Caco-2 (cell line): ENCODE results near the gene RHBDL3. TPM values are rescaled to one million over a fixed set of nuclear protein-coding genes. Genes with fewer than 3 reads are reported as not detected.

Source experiments
- BruUV-seq: library from RNA; stranded (reverse); fragments of 400-500 nt; replicated peaks from 2 replicates; lab custom pipeline; 2021; lab: Mats Ljungman, UMichigan
- CTCF ChIA-PET: fragments of 300-600 bp; sonication (Branson Sonifier 250); formaldehyde crosslinking; loops from one replicate; lab custom pipeline; 2022; ENCODE audit warnings: antibody characterized with exemption; lab: Charles Lee
- POLR2A ChIA-PET: fragments of 300-600 bp; sonication (Branson Sonifier 250); formaldehyde crosslinking; loops from one replicate; lab custom pipeline; 2022; ENCODE audit warnings: antibody characterized with exemption; lab: Charles Lee
- DNase-seq, 2 experiments: peaks; one replicate each; pipeline versions ENCODE4 v3.0.0 to v3.0.0-alpha.2; 2020 to 2022
- H3K27me3 ChIP-seq: replicated peaks from 2 replicates; pipeline ENCODE4 v1.6.0; 2011; ENCODE audit warnings: low read length; ENCODE audit not compliant: control insufficient read depth, insufficient read depth
- H3K36me3 ChIP-seq: 2 replicates; pipeline ENCODE4 v1.5.1; 2011; ENCODE audit warnings: low read length; ENCODE audit not compliant: control insufficient read depth, insufficient read depth
- H3K4me1 ChIP-seq: fragments of 250-450 bp; sonication (Bioruptor Pico); 2 replicates; pipeline ENCODE4 v1.5.1; 2020; ENCODE audit warnings: mild to moderate bottlenecking
- H3K4me3 ChIP-seq: 2 replicates; pipeline ENCODE4 v1.5.1; 2011; ENCODE audit warnings: low read depth, mild to moderate bottlenecking, control low read depth, low read length
- H3K9me3 ChIP-seq: fragments of 250-450 bp; sonication (Bioruptor Pico); 2 replicates; pipeline ENCODE4 v1.5.1; 2020; ENCODE audit warnings: mild to moderate bottlenecking, moderate library complexity
- H3K27ac Mint-ChIP-seq: one replicate; pipeline ENCODE4 v1.8.0; 2022; ENCODE audit warnings: mixed read lengths; ENCODE audit not compliant: unreplicated experiment
- H3K27me3 Mint-ChIP-seq: one replicate; pipeline ENCODE4 v1.8.0; 2022; ENCODE audit warnings: mixed read lengths; ENCODE audit not compliant: insufficient read depth, unreplicated experiment
- H3K36me3 Mint-ChIP-seq: one replicate; pipeline ENCODE4 v1.8.0; 2022; ENCODE audit warnings: mild to moderate bottlenecking, mixed read lengths; ENCODE audit not compliant: insufficient read depth, unreplicated experiment
- H3K4me1 Mint-ChIP-seq: one replicate; pipeline ENCODE4 v1.8.0; 2022; ENCODE audit warnings: low read depth, mixed read lengths; ENCODE audit not compliant: unreplicated experiment
- H3K4me3 Mint-ChIP-seq: one replicate; pipeline ENCODE4 v1.8.0; 2022; ENCODE audit warnings: mild to moderate bottlenecking, moderate library complexity, mixed read lengths; ENCODE audit not compliant: unreplicated experiment
- H3K9me3 Mint-ChIP-seq: one replicate; pipeline ENCODE4 v1.8.0; 2022; ENCODE audit warnings: mixed read lengths; ENCODE audit not compliant: unreplicated experiment
- intact Hi-C: fragments of 100-400 bp; cut with micrococcal nuclease; formaldehyde crosslinking; loops from one replicate; pipeline ENCODE4 v1.10.0; 2022; ENCODE audit not compliant: unreplicated experiment
- total RNA-seq: library from RNA; stranded (reverse); gene quantifications from 2 replicates; pipeline ENCODE4 v1.2.3, GENCODE V29; 2022
- TF ChIP-seq, protein P1 (sequence below), 2 experiments: fragments of 200-600 bp in 1 of 2; IDR thresholded peaks; 1 replicate in 1 of 2; 2 replicates in 1 of 2; pipeline versions ENCODE4 v1.5.1 to v1.8.0; 2011 to 2022; ENCODE audit warnings: antibody characterized with exemption in 1 of 2, control low read depth in 1 of 2, inconsistent platforms in 1 of 2, low read depth in 1 of 2, low read length in 1 of 2, mild to moderate bottlenecking in 1 of 2, moderate library complexity in 1 of 2; ENCODE audit not compliant: insufficient read depth in 1 of 2, severe bottlenecking in 1 of 2, unreplicated experiment in 1 of 2

The RHBDL3 gene
- total RNA-seq, 1 experiment from 2014 or later = not detected

DNA sequence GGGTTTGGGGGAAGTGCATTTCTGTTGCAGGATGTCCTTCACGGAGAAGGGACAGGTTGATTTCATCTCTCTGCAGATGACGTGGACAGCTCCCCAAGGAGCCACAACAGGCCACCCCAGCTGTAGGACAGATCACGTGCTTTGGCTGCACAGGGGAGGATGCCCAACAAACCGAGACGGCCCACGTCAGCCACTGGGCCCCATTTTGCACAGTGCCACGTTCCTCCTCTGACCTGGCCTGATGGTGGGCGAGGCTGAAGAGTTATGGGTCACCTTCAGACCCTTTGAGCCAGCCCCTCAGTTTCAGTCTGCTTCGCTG, 9.0 kb upstream of the RHBDL3 start:
- POLR2A ChIA-PET = no interaction called here
- Histone ChIP-seq H3K4me3 (no peak overlapping the region), H3K27me3 (no peaks in the 10 kb centered on the region), H3K9me3 (no peaks in the 10 kb centered on the region), H3K4me1 (no peaks in the 10 kb centered on the region), H3K36me3 (no peaks in the 10 kb centered on the region)
- H3K36me3 Mint-ChIP-seq = no peaks in the 10 kb centered on the region
- TF ChIP-seq, protein P1, sequence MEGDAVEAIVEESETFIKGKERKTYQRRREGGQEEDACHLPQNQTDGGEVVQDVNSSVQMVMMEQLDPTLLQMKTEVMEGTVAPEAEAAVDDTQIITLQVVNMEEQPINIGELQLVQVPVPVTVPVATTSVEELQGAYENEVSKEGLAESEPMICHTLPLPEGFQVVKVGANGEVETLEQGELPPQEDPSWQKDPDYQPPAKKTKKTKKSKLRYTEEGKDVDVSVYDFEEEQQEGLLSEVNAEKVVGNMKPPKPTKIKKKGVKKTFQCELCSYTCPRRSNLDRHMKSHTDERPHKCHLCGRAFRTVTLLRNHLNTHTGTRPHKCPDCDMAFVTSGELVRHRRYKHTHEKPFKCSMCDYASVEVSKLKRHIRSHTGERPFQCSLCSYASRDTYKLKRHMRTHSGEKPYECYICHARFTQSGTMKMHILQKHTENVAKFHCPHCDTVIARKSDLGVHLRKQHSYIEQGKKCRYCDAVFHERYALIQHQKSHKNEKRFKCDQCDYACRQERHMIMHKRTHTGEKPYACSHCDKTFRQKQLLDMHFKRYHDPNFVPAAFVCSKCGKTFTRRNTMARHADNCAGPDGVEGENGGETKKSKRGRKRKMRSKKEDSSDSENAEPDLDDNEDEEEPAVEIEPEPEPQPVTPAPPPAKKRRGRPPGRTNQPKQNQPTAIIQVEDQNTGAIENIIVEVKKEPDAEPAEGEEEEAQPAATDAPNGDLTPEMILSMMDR (IDR thresholded peaks at IDR 0.05; ENCODE audit: insufficient read depth in 1 of 2, low read depth in 1 of 2, low read length in 1 of 2, severe bottlenecking in 1 of 2, unreplicated experiment in 1 of 2) = no peak
- no peak overlapping the region for H3K4me3 Mint-ChIP-seq
- CTCF ChIA-PET = interaction anchor here (0.5 kb wide), 1 partner anchor 42 kb away, joined by 3 read pairs; no protein-coding TSS in a partner anchor
- H3K9me3 Mint-ChIP-seq = no peaks in the 10 kb centered on the region
- intact Hi-C loops = no loop called here
- BruUV-seq = no TSS peak
- no peak overlapping the region for H3K27ac Mint-ChIP-seq
- no peaks in the 10 kb centered on the region for H3K27me3 Mint-ChIP-seq
- peaks cover 7% of the 10 kb centered on the region for H3K4me1 Mint-ChIP-seq
- DNase-seq = no peak

DNA sequence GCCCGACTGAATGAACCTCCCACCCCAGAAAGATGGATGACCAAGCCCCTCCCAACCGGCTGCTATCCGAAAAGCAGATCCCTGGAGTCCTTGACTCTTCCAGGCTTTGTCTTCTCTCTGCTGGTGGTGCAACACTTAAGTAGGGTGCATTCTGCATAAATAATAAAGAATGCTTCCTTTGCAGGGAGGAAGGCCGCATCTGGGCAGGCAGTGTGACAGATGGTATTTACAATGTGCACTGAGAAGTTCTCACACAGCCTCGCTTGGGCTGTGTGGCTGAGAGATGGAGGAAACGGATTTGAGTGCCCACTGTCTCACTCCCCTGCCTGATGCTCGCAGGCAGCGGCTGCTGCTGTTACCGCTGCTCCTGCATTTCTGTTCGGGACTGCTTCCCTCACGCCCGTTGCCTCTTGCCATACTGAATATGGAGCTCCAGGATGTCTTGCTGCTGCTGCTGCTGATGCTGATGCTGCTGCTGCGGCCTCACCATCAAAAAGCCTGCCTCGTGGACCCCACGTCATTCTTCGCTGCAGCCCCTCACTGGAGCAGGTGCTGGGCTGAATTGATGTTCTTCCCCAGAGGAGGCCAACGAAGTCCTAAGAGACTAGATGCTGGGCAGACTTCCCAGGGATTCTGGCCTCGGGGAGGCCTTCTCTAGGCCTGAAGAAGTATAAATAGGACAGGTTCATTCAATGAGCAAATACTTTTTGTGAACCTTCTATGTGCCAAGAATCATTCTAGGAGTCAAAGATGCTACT, 7.1 kb upstream of the RHBDL3 start:
- intact Hi-C loops = no loop called here
- peaks cover under 1% of the 10 kb centered on the region for H3K27me3 Mint-ChIP-seq
- H3K4me3 ChIP-seq = no peak overlapping the region
- H3K4me1 ChIP-seq = no peaks in the 10 kb centered on the region
- no peak for DNase-seq
- no TSS peak for BruUV-seq
- H3K27me3 ChIP-seq = no peaks in the 10 kb centered on the region
- no peaks in the 10 kb centered on the region for H3K9me3 ChIP-seq
- ChIA-PET CTCF (no interaction called here), POLR2A (no interaction called here)
- H3K36me3 ChIP-seq = no peaks in the 10 kb centered on the region
- no peaks in the 10 kb centered on the region for H3K36me3 Mint-ChIP-seq
- peaks cover 7% of the 10 kb centered on the region for H3K4me1 Mint-ChIP-seq
- H3K4me3 Mint-ChIP-seq = no peak overlapping the region
- no peak overlapping the region for H3K27ac Mint-ChIP-seq
- TF ChIP-seq, protein P1 (IDR thresholded peaks at IDR 0.05; ENCODE audit: insufficient read depth in 1 of 2, low read depth in 1 of 2, low read length in 1 of 2, severe bottlenecking in 1 of 2, unreplicated experiment in 1 of 2) = no peak
- no peaks in the 10 kb centered on the region for H3K9me3 Mint-ChIP-seq

DNA sequence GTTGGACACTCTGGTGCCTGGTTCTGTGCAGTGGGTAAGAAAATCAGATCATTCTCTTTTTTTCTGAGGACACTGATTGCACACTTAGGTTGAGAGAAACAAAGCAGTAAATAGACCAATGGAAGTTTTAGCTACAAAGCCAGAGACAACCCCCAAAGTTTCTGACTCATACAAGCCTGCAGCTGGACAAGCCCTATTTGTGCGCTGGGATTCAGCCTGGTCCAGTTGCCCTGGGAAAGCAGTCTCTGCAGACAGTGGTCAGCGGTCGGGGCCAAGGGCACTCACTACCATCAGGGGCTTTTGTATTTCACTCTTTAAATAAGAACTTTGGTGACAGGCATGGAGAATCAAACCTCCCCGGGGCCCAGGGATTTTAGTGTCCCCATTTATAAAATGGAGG, 6.0 kb upstream of the RHBDL3 start:
- peaks cover 10% of the 10 kb centered on the region for H3K27me3 Mint-ChIP-seq
- no peaks in the 10 kb centered on the region for H3K36me3 Mint-ChIP-seq
- no peaks in the 10 kb centered on the region for H3K9me3 Mint-ChIP-seq
- no peak overlapping the region for H3K4me3 Mint-ChIP-seq
- CTCF ChIA-PET = no interaction called here
- no peak overlapping the region for H3K27ac Mint-ChIP-seq
- POLR2A ChIA-PET = no interaction called here
- intact Hi-C loops = no loop called here
- H3K9me3 ChIP-seq = no peaks in the 10 kb centered on the region
- TF ChIP-seq, protein P1 (IDR thresholded peaks at IDR 0.05; ENCODE audit: insufficient read depth in 1 of 2, low read depth in 1 of 2, low read length in 1 of 2, severe bottlenecking in 1 of 2, unreplicated experiment in 1 of 2) = no peak
- H3K4me1 ChIP-seq = no peaks in the 10 kb centered on the region
- no TSS peak for BruUV-seq
- H3K4me1 Mint-ChIP-seq = peaks cover 7% of the 10 kb centered on the region
- no peaks in the 10 kb centered on the region for H3K36me3 ChIP-seq
- DNase-seq = no peak
- no peaks in the 10 kb centered on the region for H3K27me3 ChIP-seq
- H3K4me3 ChIP-seq = no peak overlapping the region
